Endothelial cell of umbilical vein (primary cell): Measurements from ENCODE around the gene FREM1. TPM values are rescaled to one million over a fixed set of nuclear protein-coding genes. Genes with fewer than 3 reads are reported as not detected.

Source experiments
- BruUV-seq: library from RNA; stranded (reverse); fragments of 400-500 nt; replicated peaks from 2 replicates; lab custom pipeline; 2021; lab: Mats Ljungman, UMichigan
- CTCF ChIA-PET: fragments of 300-600, 350-600 bp; sonication (Branson Sonifier 250); formaldehyde crosslinking; loops from one replicate; lab custom pipeline; 2021; ENCODE audit warnings: antibody characterized with exemption, inconsistent platforms; lab: Charles Lee
- POLR2A ChIA-PET: fragments of 300-600, 350-600 bp; sonication (Branson Sonifier 250); formaldehyde crosslinking; loops from one replicate; lab custom pipeline; 2021; ENCODE audit warnings: antibody characterized with exemption, inconsistent platforms; lab: Charles Lee
- DNase-seq: peaks from one replicate; pipeline ENCODE4 v3.0.0-alpha.2; 2011; ENCODE audit warnings: low read depth, low spot score
- FAIRE-seq: peaks from 2 replicates; lab custom pipeline; 2011; peaks lifted over from hg19 to GRCh38; lab: Jason Lieb, UNC
- H2AFZ ChIP-seq: 2 replicates; pipeline ENCODE4 v1.6.0; 2012; ENCODE audit warnings: low read depth, low read length, control low read depth, inconsistent platforms
- H3K27ac ChIP-seq: 2 replicates; pipeline ENCODE4 v1.5.1; 2011; ENCODE audit warnings: low read depth, mild to moderate bottlenecking, control low read depth, low read length, moderate library complexity; ENCODE audit not compliant: insufficient read depth
- H3K27me3 ChIP-seq, 2 experiments: 2 replicates each; pipeline versions ENCODE4 v1.6.0 to v1.6.1; 2011; ENCODE audit warnings: low read length in 2 of 2, mixed read lengths in 1 of 2; ENCODE audit not compliant: control insufficient read depth in 2 of 2, insufficient read depth in 2 of 2
- H3K36me3 ChIP-seq, 2 experiments: 2 replicates in 1 of 2; 3 replicates in 1 of 2; pipeline ENCODE4 v1.5.1; 2011; ENCODE audit warnings: low read length in 2 of 2, mild to moderate bottlenecking in 1 of 2, moderate library complexity in 1 of 2; ENCODE audit not compliant: control insufficient read depth in 2 of 2, insufficient read depth in 2 of 2; ENCODE audit errors: extremely low read depth in 1 of 2
- H3K4me1 ChIP-seq: 3 replicates; pipeline ENCODE4 v1.5.1; 2011; ENCODE audit warnings: mild to moderate bottlenecking, low read length; ENCODE audit not compliant: control insufficient read depth, insufficient read depth; ENCODE audit errors: extremely low read depth
- H3K4me2 ChIP-seq: 2 replicates; pipeline ENCODE4 v1.6.1; 2011; ENCODE audit warnings: low read length, control low read depth, mixed read lengths; ENCODE audit not compliant: insufficient read depth
- H3K4me3 ChIP-seq, 3 experiments: fragments of 200-600 bp in 1 of 3; sonication (generic), shearing (Covaris generic) in 1 of 3; replicated peaks in 1 of 3; 2 replicates each; pipeline ENCODE4 v1.5.1; 2011 to 2016; ENCODE audit warnings: control low read depth in 3 of 3, low read length in 3 of 3, mild to moderate bottlenecking in 2 of 3, inconsistent platforms in 1 of 3, low read depth in 1 of 3, moderate library complexity in 1 of 3; ENCODE audit not compliant: insufficient read depth in 1 of 3
- H3K79me2 ChIP-seq: 2 replicates; pipeline ENCODE4 v1.6.0; 2012; ENCODE audit warnings: low read length, inconsistent platforms; ENCODE audit not compliant: control insufficient read depth, insufficient read depth
- H3K9ac ChIP-seq: replicated peaks from 2 replicates; pipeline ENCODE3; 2011; ENCODE audit warnings: low read length, control low read depth; ENCODE audit not compliant: insufficient read depth; ENCODE audit errors: extremely low read depth
- H3K9me1 ChIP-seq: replicated peaks from 3 replicates; pipeline ENCODE4 v1.6.0; 2011; ENCODE audit warnings: mild to moderate bottlenecking, low read length; ENCODE audit not compliant: control insufficient read depth, insufficient read depth; ENCODE audit errors: extremely low read depth
- H3K9me3 ChIP-seq: replicated peaks from 2 replicates; pipeline ENCODE4 v1.5.1; 2012; ENCODE audit warnings: low read length, inconsistent platforms; ENCODE audit not compliant: control insufficient read depth, insufficient read depth
- H4K20me1 ChIP-seq: replicated peaks from 2 replicates; pipeline ENCODE3; 2011; ENCODE audit warnings: mild to moderate bottlenecking, low read length; ENCODE audit not compliant: control insufficient read depth, insufficient read depth; ENCODE audit errors: extremely low read depth
- EZH2 ChIP-seq: IDR thresholded peaks from 2 replicates; pipeline ENCODE4 v1.6.1; 2012; ENCODE audit warnings: borderline replicate concordance, low read depth, mild to moderate bottlenecking, moderate library complexity, low read length, inconsistent platforms; ENCODE audit not compliant: severe bottlenecking
- FOS ChIP-seq: IDR thresholded peaks from 2 replicates; pipeline ENCODE4 v1.6.1; 2011; ENCODE audit warnings: mild to moderate bottlenecking, low read length, moderate library complexity, borderline replicate concordance; ENCODE audit not compliant: insufficient read depth
- GATA2 ChIP-seq: IDR thresholded peaks from 2 replicates; pipeline ENCODE4 v1.7.0; 2011; ENCODE audit warnings: low read depth, mild to moderate bottlenecking, moderate library complexity, mixed read lengths, low read length; ENCODE audit not compliant: insufficient read length, insufficient read depth
- JUN ChIP-seq: IDR thresholded peaks from 2 replicates; pipeline ENCODE4 v1.6.1; 2011; ENCODE audit warnings: borderline replicate concordance, low read depth; ENCODE audit not compliant: insufficient read length, insufficient read depth
- MYC ChIP-seq: IDR thresholded peaks from one replicate; pipeline ENCODE4 v1.6.1; 2011; ENCODE audit warnings: mild to moderate bottlenecking, low read depth, low read length
- POLR2A ChIP-seq: IDR thresholded peaks from 2 replicates; pipeline ENCODE4 v1.6.1; 2012; ENCODE audit warnings: low read depth, mild to moderate bottlenecking, control low read depth, low read length
- POLR2AphosphoS5 ChIP-seq: IDR thresholded peaks from 2 replicates; pipeline ENCODE4 v1.6.1; 2012; ENCODE audit warnings: low read depth, mild to moderate bottlenecking, control low read depth, low read length, moderate library complexity; ENCODE audit not compliant: insufficient read depth
- dilution Hi-C: fragments of 300-500 bp; cut with MboI; formaldehyde crosslinking; loops from one replicate; pipeline ENCODE4 v1.15.0; 2019; ENCODE audit warnings: low sequenced_read_pairs; ENCODE audit not compliant: extremely low pct_ligation_motif_present
- intact Hi-C: fragments of 100-400 bp; cut with micrococcal nuclease; formaldehyde crosslinking; loops from one replicate; pipeline ENCODE4 v1.10.0; 2022
- polyA plus RNA-seq, 4 experiments: library from polyadenylated mRNA; depleted of rRNA in 3 of 4; stranded (reverse) in 3 of 4; unstranded in 1 of 4; fragments of >200 nt; gene quantifications; 2 replicates each; pipeline versions ENCODE4 v1.2.1 to v1.2.3, GENCODE V29; 2011 to 2012; ENCODE audit warnings: missing spikeins in 1 of 4
- total RNA-seq: library from RNA; stranded (reverse); gene quantifications from 2 replicates; pipeline ENCODE4 v1.2.3, GENCODE V29; 2021
- TF ChIP-seq, protein P1 (sequence below): IDR thresholded peaks from 2 replicates; pipeline ENCODE4 v1.6.1; 2011; ENCODE audit not compliant: insufficient read depth, insufficient read length
- TF ChIP-seq, protein P2 (sequence below), 2 donors: IDR thresholded peaks; 1 replicate in 1 of 2; 2 replicates in 1 of 2; pipeline ENCODE4 v1.5.1; 2011; ENCODE audit warnings: low read length in 2 of 2, mild to moderate bottlenecking in 2 of 2, moderate library complexity in 2 of 2, control low read depth in 1 of 2, inconsistent platforms in 1 of 2, low read depth in 1 of 2; ENCODE audit not compliant: insufficient read depth in 1 of 2; ENCODE audit errors: extremely low read depth in 1 of 2

The FREM1 gene
- total and polyA plus RNA-seq, 2 donors (not counting 3 experiments of a cell fraction or from before 2014, with no cell fraction given) = 0.10 to 0.29 TPM

DNA sequence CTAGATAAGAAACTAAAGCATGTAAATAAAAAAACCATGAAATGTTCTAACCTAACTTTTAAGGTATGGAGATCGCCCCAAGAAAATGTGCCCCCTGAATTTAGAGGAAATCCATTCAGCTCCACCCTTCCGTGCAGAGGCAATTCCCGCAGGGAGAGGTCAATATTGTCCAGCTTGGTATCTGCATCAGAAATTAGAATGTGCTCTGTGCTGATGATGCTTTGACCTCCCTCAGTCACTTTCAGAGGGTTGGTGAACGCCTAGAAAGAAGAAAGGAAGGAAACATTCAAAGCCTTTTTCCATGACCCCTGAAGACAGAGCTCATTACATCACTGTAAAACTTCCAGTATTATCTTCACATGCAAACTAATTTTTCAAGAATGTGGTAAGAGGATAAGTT, 91.0 kb downstream of the FREM1 start:
- DNase-seq = no peak
- Histone ChIP-seq H3K4me1 (no peaks in the 10 kb centered on the region), H4K20me1 (no peaks in the 10 kb centered on the region), H3K36me3 (no peaks in the 10 kb centered on the region), H3K4me2 (no peak overlapping the region), H3K9ac (no peak overlapping the region), H3K4me3 (no peak overlapping the region), H3K79me2 (no peaks in the 10 kb centered on the region), H3K27me3 (peaks cover 12 to 22% of the 10 kb centered on the region in 2 experiments), H3K27ac (no peak overlapping the region), H3K9me3 (no peaks in the 10 kb centered on the region), H3K9me1 (no peaks in the 10 kb centered on the region), H2AFZ (no peak overlapping the region)
- intact Hi-C loops (no loop called here), dilution Hi-C loops (no loop called here)
- POLR2A ChIA-PET = no interaction called here
- FAIRE-seq = no peak
- BruUV-seq = no TSS peak
- TF ChIP-seq, protein P1, sequence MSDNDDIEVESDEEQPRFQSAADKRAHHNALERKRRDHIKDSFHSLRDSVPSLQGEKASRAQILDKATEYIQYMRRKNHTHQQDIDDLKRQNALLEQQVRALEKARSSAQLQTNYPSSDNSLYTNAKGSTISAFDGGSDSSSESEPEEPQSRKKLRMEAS = no peak
- no peak for TF ChIP-seq GATA2
- CTCF ChIA-PET = no interaction called here

DNA sequence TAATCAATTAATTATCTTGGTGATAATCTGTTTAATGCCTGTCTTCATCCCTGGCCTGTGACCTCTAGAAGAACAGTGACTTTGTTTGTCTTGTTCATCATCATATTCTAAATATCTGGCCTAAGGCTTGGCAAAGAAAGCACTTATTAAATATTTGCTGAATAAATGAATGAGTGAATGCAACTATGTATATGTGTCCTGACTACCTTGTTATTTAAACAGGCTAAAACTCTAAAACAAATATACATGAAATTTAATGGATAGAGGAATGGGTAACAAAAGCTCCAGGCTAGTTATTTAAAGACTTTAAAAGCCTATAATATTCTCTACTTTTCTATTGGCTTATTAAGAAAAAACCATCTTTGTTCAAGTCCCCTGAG, 96.0 kb downstream of the FREM1 start:
- intact Hi-C loops = no loop called here
- ChIA-PET CTCF (no interaction called here), POLR2A (no interaction called here)
- Histone ChIP-seq H2AFZ (no peak overlapping the region), H3K4me1 (no peaks in the 10 kb centered on the region), H3K9me1 (no peaks in the 10 kb centered on the region), H3K4me2 (no peak overlapping the region), H3K4me3 (no peak overlapping the region), H4K20me1 (no peaks in the 10 kb centered on the region), H3K36me3 (no peaks in the 10 kb centered on the region), H3K79me2 (no peaks in the 10 kb centered on the region), H3K27ac (no peak overlapping the region), H3K9ac (no peak overlapping the region), H3K9me3 (no peaks in the 10 kb centered on the region), H3K27me3 (peaks cover 10 to 14% of the 10 kb centered on the region in 2 experiments)
- TF ChIP-seq GATA2 (no peak), POLR2AphosphoS5 (no peak), MYC (no peak), JUN (no peak), EZH2 (no peak), FOS (no peak), POLR2A (no peak)
- TF ChIP-seq, protein P1 = no peak
- TF ChIP-seq, protein P2, sequence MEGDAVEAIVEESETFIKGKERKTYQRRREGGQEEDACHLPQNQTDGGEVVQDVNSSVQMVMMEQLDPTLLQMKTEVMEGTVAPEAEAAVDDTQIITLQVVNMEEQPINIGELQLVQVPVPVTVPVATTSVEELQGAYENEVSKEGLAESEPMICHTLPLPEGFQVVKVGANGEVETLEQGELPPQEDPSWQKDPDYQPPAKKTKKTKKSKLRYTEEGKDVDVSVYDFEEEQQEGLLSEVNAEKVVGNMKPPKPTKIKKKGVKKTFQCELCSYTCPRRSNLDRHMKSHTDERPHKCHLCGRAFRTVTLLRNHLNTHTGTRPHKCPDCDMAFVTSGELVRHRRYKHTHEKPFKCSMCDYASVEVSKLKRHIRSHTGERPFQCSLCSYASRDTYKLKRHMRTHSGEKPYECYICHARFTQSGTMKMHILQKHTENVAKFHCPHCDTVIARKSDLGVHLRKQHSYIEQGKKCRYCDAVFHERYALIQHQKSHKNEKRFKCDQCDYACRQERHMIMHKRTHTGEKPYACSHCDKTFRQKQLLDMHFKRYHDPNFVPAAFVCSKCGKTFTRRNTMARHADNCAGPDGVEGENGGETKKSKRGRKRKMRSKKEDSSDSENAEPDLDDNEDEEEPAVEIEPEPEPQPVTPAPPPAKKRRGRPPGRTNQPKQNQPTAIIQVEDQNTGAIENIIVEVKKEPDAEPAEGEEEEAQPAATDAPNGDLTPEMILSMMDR (IDR thresholded peaks at IDR 0.05; ENCODE audit: extremely low read depth in 1 of 2, insufficient read depth in 1 of 2, low read depth in 1 of 2, low read length in 2 of 2) = no peak
- FAIRE-seq (no peak), DNase-seq (no peak)
- dilution Hi-C loops = no loop called here
- no TSS peak for BruUV-seq
